A673 (cell line): ENCODE measurements around the gene PHACTR3. TPM values are rescaled to one million over a fixed set of nuclear protein-coding genes. Genes with fewer than 3 reads are reported as not detected.

ENCODE experiments used
- BruUV-seq: library from RNA; stranded (reverse); fragments of 400-500 nt; replicated peaks from 2 replicates; lab custom pipeline; 2021; lab: Mats Ljungman, UMichigan
- CTCF ChIA-PET: fragments of 300-600 bp; sonication (Branson Sonifier 250); formaldehyde crosslinking; loops from one replicate; lab custom pipeline; 2022; ENCODE audit warnings: antibody characterized with exemption; lab: Charles Lee
- POLR2A ChIA-PET: fragments of 300-600 bp; sonication (Branson Sonifier 250); formaldehyde crosslinking; loops from one replicate; lab custom pipeline; 2022; ENCODE audit warnings: antibody characterized with exemption; ENCODE audit not compliant: low non-redundant PET; lab: Charles Lee
- DNase-seq: peaks from one replicate; pipeline ENCODE4 v3.0.0-alpha.2; 2015; ENCODE audit warnings: low spot score
- H3K27ac ChIP-seq: fragments of 200-600 bp; sonication (generic); 2 replicates; pipeline ENCODE4 v1.5.1; 2016; ENCODE audit warnings: mixed run types, low read depth, mild to moderate bottlenecking, mixed read lengths, antibody characterized with exemption, low read length; ENCODE audit not compliant: poor library complexity, severe bottlenecking
- H3K27me3 ChIP-seq: fragments of 200-600 bp; sonication (generic); replicated peaks from 2 replicates; pipeline ENCODE4 v1.6.1; 2017; ENCODE audit warnings: mixed run types, low read depth, mild to moderate bottlenecking, mixed read lengths, antibody characterized with exemption, low read length; ENCODE audit not compliant: insufficient read depth, poor library complexity
- H3K36me3 ChIP-seq: fragments of 200-600 bp; sonication (generic); 2 replicates; pipeline ENCODE4 v1.6.1; 2016; ENCODE audit warnings: mixed run types, mild to moderate bottlenecking, mixed read lengths, antibody characterized with exemption, low read length; ENCODE audit not compliant: insufficient read depth, poor library complexity, severe bottlenecking
- H3K4me1 ChIP-seq: fragments of 200-600 bp; sonication (generic); 2 replicates; pipeline ENCODE4 v1.6.1; 2017; ENCODE audit warnings: mixed run types, mild to moderate bottlenecking, mixed read lengths, antibody characterized with exemption, low read length; ENCODE audit not compliant: insufficient read depth, poor library complexity, severe bottlenecking
- H3K4me3 ChIP-seq: fragments of 200-600 bp; sonication (generic); 2 replicates; pipeline ENCODE4 v1.5.1; 2016; ENCODE audit warnings: low read depth, mixed run types, mild to moderate bottlenecking, mixed read lengths, low read length; ENCODE audit not compliant: poor library complexity, severe bottlenecking
- H3K9me3 ChIP-seq: fragments of 200-600 bp; sonication (generic); 2 replicates; pipeline ENCODE4 v1.6.1; 2016; ENCODE audit warnings: mixed run types, low read depth, mild to moderate bottlenecking, mixed read lengths, antibody characterized with exemption, low read length; ENCODE audit not compliant: poor library complexity, severe bottlenecking
- CTCF ChIP-seq: fragments of 300-800, 200-600 bp; sonication (generic); conservative IDR thresholded peaks from 2 replicates; pipeline ENCODE4 v1.5.1; 2017; ENCODE audit warnings: low read depth, mild to moderate bottlenecking, antibody characterized with exemption, low read length, moderate library complexity, mixed read lengths
- EZH2 ChIP-seq: fragments of 200-600 bp; sonication (generic); IDR thresholded peaks from 2 replicates; pipeline ENCODE4 v1.6.1; 2017; ENCODE audit warnings: borderline replicate concordance, low read depth, mild to moderate bottlenecking, mixed read lengths, antibody characterized with exemption, low read length; ENCODE audit not compliant: poor library complexity, severe bottlenecking
- intact Hi-C: fragments of 100-400 bp; cut with micrococcal nuclease; formaldehyde crosslinking; loops from one replicate; pipeline ENCODE4 v1.10.0; 2022; ENCODE audit not compliant: unreplicated experiment
- total RNA-seq: library from RNA; stranded (reverse); gene quantifications from 2 replicates; pipeline ENCODE4 v1.2.3, GENCODE V29; 2021

Gene PHACTR3
- total RNA-seq, 1 experiment from 2014 or later, result 0.17 TPM

- TF ChIP-seq CTCF, result no peak
- TF ChIP-seq EZH2, result no peak
- no TSS peak for BruUV-seq
- DNase-seq, result no peak
- intact Hi-C loops, result no loop called here
- no peaks in the 10 kb centered on the region for H3K4me1 ChIP-seq
- ChIA-PET POLR2A (no interaction called here), CTCF (no interaction called here)
- no peak overlapping the region for H3K27ac ChIP-seq
- no peaks in the 10 kb centered on the region for H3K9me3 ChIP-seq
- H3K36me3 ChIP-seq, result no peaks in the 10 kb centered on the region
- H3K4me3 ChIP-seq, result no peak overlapping the region
- H3K27me3 ChIP-seq, result peaks cover 22% of the 10 kb centered on the region
Measured at GRCh38 chr20:59671661-59672471, 67.5 kb downstream of the PHACTR3 start.

- Histone ChIP-seq H3K27me3 (peaks cover 28% of the 10 kb centered on the region), H3K4me1 (no peaks in the 10 kb centered on the region), H3K36me3 (no peaks in the 10 kb centered on the region), H3K9me3 (no peaks in the 10 kb centered on the region), H3K27ac (no peak overlapping the region), H3K4me3 (no peak overlapping the region)
- DNase-seq, result no peak
- no TSS peak for BruUV-seq
- intact Hi-C loops, result no loop called here
- POLR2A ChIA-PET, result no interaction called here
- CTCF ChIA-PET, result no interaction called here
- TF ChIP-seq EZH2, result no peak
- no peak for TF ChIP-seq CTCF
Measured at GRCh38 chr20:59672576-59672975, 68.2 kb downstream of the PHACTR3 start.

- intact Hi-C loops, result no loop called here
- Histone ChIP-seq H3K27me3 (peaks cover 37% of the 10 kb centered on the region), H3K27ac (no peak overlapping the region), H3K4me3 (no peak overlapping the region), H3K36me3 (no peaks in the 10 kb centered on the region), H3K4me1 (no peaks in the 10 kb centered on the region), H3K9me3 (no peaks in the 10 kb centered on the region)
- no peak for DNase-seq
- POLR2A ChIA-PET, result no interaction called here
- TF ChIP-seq EZH2 (no peak), CTCF (no peak)
- no TSS peak for BruUV-seq
- CTCF ChIA-PET, result no interaction called here
Measured at GRCh38 chr20:59673288-59673997, 69.1 kb downstream of the PHACTR3 start.
